ENCODE results near the gene IL16. TPM values are rescaled to one million over a fixed set of nuclear protein-coding genes. Genes with fewer than 3 reads are reported as not detected.

The IL16 gene
- total RNA-seq, 1 experiment from 2014 or later, result 0.81 TPM

DNA sequence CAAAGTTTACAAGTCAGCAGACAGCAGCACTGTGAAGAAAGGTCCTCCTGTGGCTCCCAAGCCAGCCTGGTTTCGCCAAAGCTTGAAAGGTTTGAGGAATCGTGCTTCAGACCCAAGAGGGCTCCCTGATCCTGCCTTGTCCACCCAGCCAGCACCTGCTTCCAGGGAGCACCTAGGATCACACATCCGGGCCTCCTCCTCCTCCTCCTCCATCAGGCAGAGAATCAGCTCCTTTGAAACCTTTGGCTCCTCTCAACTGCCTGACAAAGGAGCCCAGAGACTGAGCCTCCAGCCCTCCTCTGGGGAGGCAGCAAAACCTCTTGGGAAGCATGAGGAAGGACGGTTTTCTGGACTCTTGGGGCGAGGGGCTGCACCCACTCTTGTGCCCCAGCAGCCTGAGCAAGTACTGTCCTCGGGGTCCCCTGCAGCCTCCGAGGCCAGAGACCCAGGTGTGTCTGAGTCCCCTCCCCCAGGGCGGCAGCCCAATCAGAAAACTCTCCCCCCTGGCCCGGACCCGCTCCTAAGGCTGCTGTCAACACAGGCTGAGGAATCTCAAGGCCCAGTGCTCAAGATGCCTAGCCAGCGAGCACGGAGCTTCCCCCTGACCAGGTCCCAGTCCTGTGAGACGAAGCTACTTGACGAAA is 103.1 kb downstream of the IL16 start:
- Histone ChIP-seq H3K9me2 (ENCODE audit: insufficient read depth) (no peaks in the 10 kb centered on the region), H3K36me3 (ENCODE audit: control insufficient read depth in 1 of 2, insufficient read depth in 2 of 2, low read length in 2 of 2) (no peaks in the 10 kb centered on the region), H3K4me3 (replicated peaks in 1 of 2; ENCODE audit: low read depth in 1 of 2, low read length in 2 of 2) (no peak overlapping the region), H3K4me1 (ENCODE audit: control insufficient read depth in 1 of 2, insufficient read depth in 2 of 2, low read length in 2 of 2) (peaks cover 11 to 22% of the 10 kb centered on the region in 2 experiments), H3K9ac (ENCODE audit: low read length) (no peak overlapping the region), H2AFZ (ENCODE audit: low read depth, low read length, poor library complexity, severe bottlenecking) (no peak overlapping the region), H3K9me3 (ENCODE audit: control insufficient read depth in 1 of 2, insufficient read depth in 1 of 2, low read depth in 1 of 2, low read length in 2 of 2) (no peaks in the 10 kb centered on the region), H3K79me2 (ENCODE audit: insufficient read depth, low read length) (no peaks in the 10 kb centered on the region), H3K4me2 (ENCODE audit: low read length) (no peak overlapping the region), H4K20me1 (ENCODE audit: insufficient read depth) (no peaks in the 10 kb centered on the region), H3K27ac (ENCODE audit: low read depth, low read length) (no peak overlapping the region), H3K27me3 (ENCODE audit: insufficient read depth, low read length) (no peaks in the 10 kb centered on the region)
- intact Hi-C loops (cut with micrococcal nuclease), result no loop called here
- TF ChIP-seq SP1 (IDR thresholded peaks at IDR 0.05; ENCODE audit: low read depth), result no peak
- no peak for TF ChIP-seq RAD21 (IDR thresholded peaks at IDR 0.05; ENCODE audit: low read depth)
- TF ChIP-seq, protein P1, sequence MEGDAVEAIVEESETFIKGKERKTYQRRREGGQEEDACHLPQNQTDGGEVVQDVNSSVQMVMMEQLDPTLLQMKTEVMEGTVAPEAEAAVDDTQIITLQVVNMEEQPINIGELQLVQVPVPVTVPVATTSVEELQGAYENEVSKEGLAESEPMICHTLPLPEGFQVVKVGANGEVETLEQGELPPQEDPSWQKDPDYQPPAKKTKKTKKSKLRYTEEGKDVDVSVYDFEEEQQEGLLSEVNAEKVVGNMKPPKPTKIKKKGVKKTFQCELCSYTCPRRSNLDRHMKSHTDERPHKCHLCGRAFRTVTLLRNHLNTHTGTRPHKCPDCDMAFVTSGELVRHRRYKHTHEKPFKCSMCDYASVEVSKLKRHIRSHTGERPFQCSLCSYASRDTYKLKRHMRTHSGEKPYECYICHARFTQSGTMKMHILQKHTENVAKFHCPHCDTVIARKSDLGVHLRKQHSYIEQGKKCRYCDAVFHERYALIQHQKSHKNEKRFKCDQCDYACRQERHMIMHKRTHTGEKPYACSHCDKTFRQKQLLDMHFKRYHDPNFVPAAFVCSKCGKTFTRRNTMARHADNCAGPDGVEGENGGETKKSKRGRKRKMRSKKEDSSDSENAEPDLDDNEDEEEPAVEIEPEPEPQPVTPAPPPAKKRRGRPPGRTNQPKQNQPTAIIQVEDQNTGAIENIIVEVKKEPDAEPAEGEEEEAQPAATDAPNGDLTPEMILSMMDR (IDR thresholded peaks at IDR 0.05 in 2 of 3, conservative IDR thresholded peaks at IDR 0.05 in 1 of 3; ENCODE audit: borderline replicate concordance in 1 of 3, insufficient read depth in 1 of 3, low read depth in 2 of 3, low read length in 2 of 3), result no peak
- TF ChIP-seq ELF1 (IDR thresholded peaks at IDR 0.05; ENCODE audit: borderline replicate concordance, low read depth), result no peak
- TF ChIP-seq JUND (IDR thresholded peaks at IDR 0.05), result no peak
- TF ChIP-seq, protein P2, sequence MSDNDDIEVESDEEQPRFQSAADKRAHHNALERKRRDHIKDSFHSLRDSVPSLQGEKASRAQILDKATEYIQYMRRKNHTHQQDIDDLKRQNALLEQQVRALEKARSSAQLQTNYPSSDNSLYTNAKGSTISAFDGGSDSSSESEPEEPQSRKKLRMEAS (IDR thresholded peaks at IDR 0.05), result no peak
- POLR2A ChIA-PET, result no interaction called here
- RAD21 ChIA-PET (ENCODE audit: low non-redundant PET in 1 of 2, low total read pairs in 2 of 2, uncharacterized antibody in 2 of 2, unreplicated experiment in 2 of 2), result interaction anchor here in 1 of 2 experiments (0.5 kb wide), 1 partner anchor 299 kb away, joined by 3 read pairs; the partner anchor contains the start of gene TLNRD1
- no TSS peak for BruUV-seq (replicated peaks)
- CTCF ChIA-PET, result no interaction called here
- ATAC-seq (no peak), DNase-seq (ENCODE audit: low read depth, low spot score) (no peak)

DNA sequence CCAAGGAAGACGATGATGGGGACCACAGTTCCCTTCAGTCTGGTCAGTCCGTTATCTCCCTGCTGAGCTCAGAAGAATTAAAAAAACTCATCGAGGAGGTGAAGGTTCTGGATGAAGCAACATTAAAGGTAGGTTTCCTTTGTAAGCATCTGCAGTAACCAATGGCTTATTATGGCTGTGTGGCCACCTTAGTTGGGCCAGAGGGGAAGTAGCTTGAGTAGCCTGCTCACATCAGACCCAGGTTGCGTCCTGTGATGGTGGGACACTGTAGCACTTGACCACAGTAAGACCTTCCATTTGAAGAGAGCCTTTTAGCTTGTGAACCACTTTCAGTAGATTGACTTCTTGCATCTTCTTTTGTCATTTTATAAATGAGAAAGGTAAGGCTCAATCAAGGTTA is 104.7 kb downstream of the IL16 start:
- CTCF ChIA-PET, result no interaction called here
- Histone ChIP-seq H4K20me1 (ENCODE audit: insufficient read depth) (no peaks in the 10 kb centered on the region), H2AFZ (ENCODE audit: low read depth, low read length, poor library complexity, severe bottlenecking) (no peak overlapping the region), H3K9me3 (ENCODE audit: control insufficient read depth in 1 of 2, insufficient read depth in 1 of 2, low read depth in 1 of 2, low read length in 2 of 2) (no peaks in the 10 kb centered on the region), H3K4me2 (ENCODE audit: low read length) (no peak overlapping the region), H3K27me3 (ENCODE audit: insufficient read depth, low read length) (no peaks in the 10 kb centered on the region), H3K79me2 (ENCODE audit: insufficient read depth, low read length) (no peaks in the 10 kb centered on the region), H3K9ac (ENCODE audit: low read length) (no peak overlapping the region), H3K9me2 (ENCODE audit: insufficient read depth) (no peaks in the 10 kb centered on the region), H3K27ac (ENCODE audit: low read depth, low read length) (no peak overlapping the region), H3K4me1 (ENCODE audit: control insufficient read depth in 1 of 2, insufficient read depth in 2 of 2, low read length in 2 of 2) (peaks cover 11 to 22% of the 10 kb centered on the region in 2 experiments), H3K36me3 (ENCODE audit: control insufficient read depth in 1 of 2, insufficient read depth in 2 of 2, low read length in 2 of 2) (no peaks in the 10 kb centered on the region), H3K4me3 (replicated peaks in 1 of 2; ENCODE audit: low read depth in 1 of 2, low read length in 2 of 2) (no peak overlapping the region)
- intact Hi-C loops (cut with micrococcal nuclease), result no loop called here
- DNase-seq (ENCODE audit: low read depth, low spot score) (no peak), ATAC-seq (no peak)
- RAD21 ChIA-PET (ENCODE audit: low non-redundant PET in 1 of 2, low total read pairs in 2 of 2, uncharacterized antibody in 2 of 2, unreplicated experiment in 2 of 2), result no interaction called here
- POLR2A ChIA-PET, result no interaction called here
- TF ChIP-seq POLR2A (IDR thresholded peaks at IDR 0.05; ENCODE audit: borderline replicate concordance, extremely low read depth, insufficient read depth, insufficient read length), result no peak
- TF ChIP-seq TCF7L2 (IDR thresholded peaks at IDR 0.05; ENCODE audit: borderline replicate concordance, extremely low read depth, insufficient read depth, insufficient read length), result no peak
- TF ChIP-seq SIN3A (IDR thresholded peaks at IDR 0.05; ENCODE audit: low read depth), result no peak
- TF ChIP-seq, protein P2 (IDR thresholded peaks at IDR 0.05), result no peak
- no peak for TF ChIP-seq SRF (IDR thresholded peaks at IDR 0.05; ENCODE audit: low read depth)
- TF ChIP-seq YY1 (IDR thresholded peaks at IDR 0.05; ENCODE audit: extremely low read depth, insufficient replicate concordance, low read depth, low read length), result no peak
- BruUV-seq (replicated peaks), result no TSS peak

Measured in HCT116 (cell line).